GM12892 (cell line): ENCODE measurements around the gene SAMSN1.

ENCODE experiments used
- POLR2A ChIP-seq: IDR thresholded peaks from 2 replicates; pipeline ENCODE4 v1.6.1; 2011; ENCODE audit warnings: low read depth, low read length, control low read depth
- POLR2AphosphoS5 ChIP-seq: IDR thresholded peaks from 2 replicates; pipeline ENCODE4 v1.6.1; 2011; ENCODE audit warnings: low read depth, low read length, control low read depth
- TAF1 ChIP-seq: IDR thresholded peaks from 2 replicates; pipeline ENCODE4 v1.6.1; 2011; ENCODE audit warnings: low read depth, mild to moderate bottlenecking, control low read depth, low read length, borderline replicate concordance

GRCh38 chr21:14542638-14543037, 3.5 kb downstream of the SAMSN1 start:
- no peak for TF ChIP-seq POLR2AphosphoS5
- no peak for TF ChIP-seq POLR2A
- no peak for TF ChIP-seq TAF1
